Activated naive CD4-positive, alpha-beta T cell treated with anti-CD3 and anti-CD28 coated beads, Interleukin-2, amount 50 U/mL, for 16 hours (primary cell): Measurements from ENCODE around the gene SPG7.

Source experiments
- DNase-seq: peaks from one replicate; pipeline ENCODE4 v3.0.0-alpha.2; 2020

SPG7 gene

DNA sequence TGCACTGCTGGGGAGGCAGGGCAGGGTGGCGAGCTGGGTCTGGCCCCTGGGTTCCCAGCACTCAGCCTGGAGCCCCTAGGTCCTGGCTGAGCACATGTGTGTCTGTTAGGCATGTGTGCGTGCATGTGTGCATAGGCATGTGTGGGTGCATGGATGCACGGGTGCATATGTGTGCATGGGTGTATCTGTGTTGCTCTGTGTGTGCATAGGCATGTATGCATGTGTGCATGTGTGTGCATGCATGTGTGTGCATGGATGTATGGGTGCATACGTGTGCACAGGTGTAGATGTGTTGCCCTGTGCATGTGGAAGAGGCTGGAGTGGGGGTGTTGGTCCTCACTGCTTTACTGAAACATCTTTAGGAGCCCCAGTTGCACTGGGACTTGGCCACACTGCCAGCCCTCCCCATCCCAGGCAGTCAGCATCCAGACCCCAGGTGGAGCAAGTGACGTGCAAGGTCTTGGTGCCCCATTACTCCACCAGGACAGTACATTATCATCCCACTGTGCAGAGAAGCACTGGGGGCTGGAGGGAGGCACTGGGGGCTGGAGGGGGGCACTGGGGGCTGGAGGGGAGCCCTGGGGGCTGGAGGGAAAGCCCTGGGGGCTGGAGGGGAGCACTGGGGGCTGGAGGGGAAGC is 94.9 kb downstream of the SPG7 start:
- DNase-seq: no peak

- no peak for DNase-seq
These were observed 96.6 kb downstream of the SPG7 start for GRCh38 chr16:89604764-89605163.

DNA sequence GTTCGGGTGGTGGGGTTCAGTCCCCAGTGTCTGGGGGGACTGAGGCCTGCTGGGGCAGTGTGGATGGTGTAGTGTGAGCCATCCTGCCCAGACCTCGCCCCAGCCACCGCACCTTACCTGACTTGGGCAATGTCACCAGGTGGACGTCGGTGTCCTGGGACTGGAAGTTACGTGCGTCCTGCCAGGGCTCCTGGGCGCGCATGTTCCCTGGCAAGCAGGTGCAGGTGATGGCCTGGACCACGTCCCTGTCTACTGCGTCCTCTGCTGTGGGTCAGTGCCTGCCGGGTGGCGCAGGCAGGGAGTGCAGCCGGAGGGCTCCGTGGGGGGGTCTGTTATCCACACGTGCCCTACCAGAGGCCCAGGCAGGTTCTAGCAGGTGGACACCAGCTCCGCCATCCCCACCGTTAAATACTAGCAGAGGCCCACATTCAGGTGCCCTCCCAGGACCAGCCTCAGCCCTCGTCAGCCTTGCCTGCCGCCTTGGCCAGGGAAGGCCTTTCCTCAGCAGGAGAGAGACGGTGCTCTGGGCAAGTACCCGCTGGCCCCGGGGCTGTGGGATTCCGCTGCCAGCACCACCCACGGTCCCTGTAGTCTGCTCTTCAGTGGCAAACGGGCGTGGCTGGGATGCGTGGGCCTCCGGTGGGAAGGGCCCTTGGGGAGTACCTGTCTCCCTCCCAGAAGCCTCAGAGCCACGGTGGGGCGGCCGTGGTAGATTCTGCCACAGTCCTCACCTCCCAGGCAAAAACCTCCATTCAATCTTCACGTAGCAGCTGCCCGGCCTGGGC is 97.2 kb downstream of the SPG7 start:
- DNase-seq: no peak

- DNase-seq: no peak
These were observed 97.8 kb downstream of the SPG7 start for GRCh38 chr16:89606006-89606405.
